Measurements from ENCODE around the gene PNMA6A.
"Not testable (repeated sequence)": the region's sequence is repeated elsewhere in the genome, so short reads cannot be mapped to it uniquely, and the experiment has no call there.

PNMA6A gene

GRCh38 chrX:153065389-153065788, 6.9 kb upstream of the PNMA6A start:
- ChIA-PET POLR2A (no interaction called here), CTCF (no interaction called here)
- no peaks in the 10 kb centered on the region for H3K9me3 ChIP-seq (ENCODE audit: control insufficient read depth, insufficient read depth, low read depth, low read length)
- H3K27ac ChIP-seq (ENCODE audit: extremely low read depth, low read depth, low read length) = no peak overlapping the region
- H3K4me3 ChIP-seq (ENCODE audit: low read depth, low read length) = no peak overlapping the region
- no peaks in the 10 kb centered on the region for H3K36me3 ChIP-seq (ENCODE audit: control insufficient read depth in 2 of 2, insufficient read depth in 1 of 2, low read length in 2 of 2)
- no peak for TF ChIP-seq ZNF404 (tag by site-specific recombination; IDR thresholded peaks at IDR 0.05)
- no peak for TF ChIP-seq ZNF518A (tag by site-specific recombination; conservative IDR thresholded peaks at IDR 0.05; ENCODE audit: low read depth)
- TF ChIP-seq ZNF174 (tag by site-specific recombination; IDR thresholded peaks at IDR 0.05) = no peak
- TF ChIP-seq KLF17 (tag by site-specific recombination; IDR thresholded peaks at IDR 0.05) = no peak
- TF ChIP-seq MYNN (tag by site-specific recombination; IDR thresholded peaks at IDR 0.05; ENCODE audit: borderline replicate concordance) = no peak
- no peak for TF ChIP-seq ZNF391 (tag by site-specific recombination; IDR thresholded peaks at IDR 0.05; ENCODE audit: borderline replicate concordance, low read depth)
- TF ChIP-seq ZNF112 (tag by site-specific recombination; IDR thresholded peaks at IDR 0.05) = no peak
- no peak for TF ChIP-seq ZBTB7A (tag by site-specific recombination; IDR thresholded peaks at IDR 0.05; ENCODE audit: low read depth)
- no peaks in the 10 kb centered on the region for H3K4me1 ChIP-seq (ENCODE audit: control insufficient read depth, insufficient read depth, low read length)

GRCh38 chrX:153066402-153066801, 5.9 kb upstream of the PNMA6A start:
- H3K9me3 ChIP-seq (ENCODE audit: control insufficient read depth, insufficient read depth, low read depth, low read length); H3K4me3 ChIP-seq (ENCODE audit: low read depth, low read length); H3K27ac ChIP-seq (ENCODE audit: extremely low read depth, low read depth, low read length); H3K36me3 ChIP-seq (ENCODE audit: control insufficient read depth in 2 of 2, insufficient read depth in 1 of 2, low read length in 2 of 2); H3K4me1 ChIP-seq (ENCODE audit: control insufficient read depth, insufficient read depth, low read length); POLR2A ChIA-PET; CTCF ChIA-PET: not testable (repeated sequence)

- H3K9me3 ChIP-seq (ENCODE audit: control insufficient read depth, insufficient read depth, low read depth, low read length); POLR2A ChIA-PET; H3K27ac ChIP-seq (ENCODE audit: extremely low read depth, low read depth, low read length); H3K4me3 ChIP-seq (ENCODE audit: low read depth, low read length); CTCF ChIA-PET; H3K36me3 ChIP-seq (ENCODE audit: control insufficient read depth in 2 of 2, insufficient read depth in 1 of 2, low read length in 2 of 2); H3K4me1 ChIP-seq (ENCODE audit: control insufficient read depth, insufficient read depth, low read length): not testable (repeated sequence)
Observed at GRCh38 chrX:153073331-153073730, 1.1 kb downstream of the PNMA6A start.

GRCh38 chrX:153074262-153074899, 2.1 kb downstream of the PNMA6A start:
- ChIA-PET POLR2A (no interaction called here), CTCF (no interaction called here)
- Histone ChIP-seq H3K9me3 (ENCODE audit: control insufficient read depth, insufficient read depth, low read depth, low read length) (no peaks in the 10 kb centered on the region), H3K4me3 (ENCODE audit: low read depth, low read length) (no peak overlapping the region), H3K27ac (ENCODE audit: extremely low read depth, low read depth, low read length) (no peak overlapping the region), H3K36me3 (ENCODE audit: control insufficient read depth in 2 of 2, insufficient read depth in 1 of 2, low read length in 2 of 2) (no peaks in the 10 kb centered on the region), H3K4me1 (ENCODE audit: control insufficient read depth, insufficient read depth, low read length) (no peaks in the 10 kb centered on the region)
- TF ChIP-seq ZNF391 (tag by site-specific recombination; IDR thresholded peaks at IDR 0.05; ENCODE audit: borderline replicate concordance, low read depth) (no peak), ELK4 (IDR thresholded peaks at IDR 0.05; ENCODE audit: borderline replicate concordance, low read depth, low read length) (no peak), ZNF311 (tag by site-specific recombination; IDR thresholded peaks at IDR 0.05; ENCODE audit: borderline replicate concordance) (no peak), ZNF354C (tag by site-specific recombination; IDR thresholded peaks at IDR 0.05; ENCODE audit: borderline replicate concordance, low read depth) (no peak)
